ENCODE data around the gene MED27.
A peak's percentile ranks its signal among the peaks of the same experiment; 100 is the strongest.

MED27 gene

GRCh38 chr9:132003896-132004295, 75.8 kb downstream of the MED27 start:
- no peak for DNase-seq (ENCODE audit: low read depth)
- no peak for TF ChIP-seq CTCF (IDR thresholded peaks at IDR 0.05; ENCODE audit: control insufficient read depth, insufficient read depth, low read depth, low read length, missing control alignments)

DNA sequence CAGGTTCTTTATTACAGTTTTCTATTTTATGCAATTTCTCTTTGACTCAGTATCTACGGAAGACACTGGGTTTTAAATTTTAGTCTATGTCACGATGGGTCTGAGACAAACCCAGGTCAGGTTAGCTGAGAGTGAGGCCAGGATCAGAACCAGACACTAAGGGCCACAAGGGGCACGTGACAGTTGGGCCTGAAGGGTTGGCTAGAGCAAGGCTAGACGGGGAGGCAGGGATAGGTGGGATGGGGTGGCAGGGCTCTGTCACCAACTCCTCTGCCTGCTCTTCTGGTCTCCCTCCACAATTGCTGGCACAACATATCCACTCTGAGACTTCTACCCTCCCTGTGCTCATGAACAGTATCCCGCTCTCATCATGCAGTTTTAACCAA, 76.4 kb downstream of the MED27 start:
- DNase-seq (ENCODE audit: low read depth) = no peak
- TF ChIP-seq CTCF (IDR thresholded peaks at IDR 0.05; ENCODE audit: control insufficient read depth, insufficient read depth, low read depth, low read length, missing control alignments) = no peak
- no peak overlapping the region for H3K4me3 ChIP-seq (ENCODE audit: control insufficient read depth, low read depth, low read length)

More at GRCh38 chr9:132003896-132004295, 75.8 kb downstream of the MED27 start:
- H3K4me3 ChIP-seq (ENCODE audit: control insufficient read depth, low read depth, low read length) = no peak overlapping the region

GRCh38 chr9:132002643-132003318, 76.9 kb downstream of the MED27 start:
- no peak for DNase-seq (ENCODE audit: low read depth)

GRCh38 chr9:132001567-132001966, 78.1 kb downstream of the MED27 start:
- TF ChIP-seq CTCF (IDR thresholded peaks at IDR 0.05; ENCODE audit: control insufficient read depth, insufficient read depth, low read depth, low read length, missing control alignments) = no peak
- no peak for DNase-seq (ENCODE audit: low read depth)
- no peak overlapping the region for H3K4me3 ChIP-seq (ENCODE audit: control insufficient read depth, low read depth, low read length)

More at GRCh38 chr9:132002643-132003318, 76.9 kb downstream of the MED27 start:
- no peak overlapping the region for H3K4me3 ChIP-seq (ENCODE audit: control insufficient read depth, low read depth, low read length)
- no peak for TF ChIP-seq CTCF (IDR thresholded peaks at IDR 0.05; ENCODE audit: control insufficient read depth, insufficient read depth, low read depth, low read length, missing control alignments)

DNA sequence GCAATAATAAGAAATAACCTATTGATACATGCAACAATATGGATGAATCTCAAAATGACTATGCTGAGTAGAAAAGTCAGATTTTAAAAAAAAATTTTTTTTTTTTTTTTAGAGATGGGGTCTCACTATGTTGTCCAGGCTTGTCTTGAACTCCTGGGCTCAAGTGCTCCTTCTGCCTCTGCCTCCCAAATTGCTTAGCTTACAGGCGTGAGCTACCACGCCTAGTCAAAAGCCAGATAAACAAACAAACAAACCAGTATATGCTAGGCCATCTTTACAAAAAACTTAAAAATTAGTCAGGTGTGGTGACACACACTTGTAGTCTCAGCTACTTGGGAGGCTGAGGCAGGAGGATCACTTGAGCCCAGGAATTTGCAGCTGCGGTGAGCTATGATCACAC, 79.0 kb downstream of the MED27 start:
- H3K4me3 ChIP-seq (ENCODE audit: control insufficient read depth, low read depth, low read length) = no peak overlapping the region
- no peak for DNase-seq (ENCODE audit: low read depth)
- no peak for TF ChIP-seq CTCF (IDR thresholded peaks at IDR 0.05; ENCODE audit: control insufficient read depth, insufficient read depth, low read depth, low read length, missing control alignments)

- no peak overlapping the region for H3K4me3 ChIP-seq (ENCODE audit: control insufficient read depth, low read depth, low read length)
- peak; percentile 33 for TF ChIP-seq CTCF (IDR thresholded peaks at IDR 0.05; ENCODE audit: control insufficient read depth, insufficient read depth, low read depth, low read length, missing control alignments)
- DNase-seq (ENCODE audit: low read depth) = peak; percentile 44
Measured at GRCh38 chr9:131999692-132000551, 79.7 kb downstream of the MED27 start.
